IMR-90 (cell line): Measurements from ENCODE around the gene HDGFL1. TPM values are rescaled to one million over a fixed set of nuclear protein-coding genes. Genes with fewer than 3 reads are reported as not detected.

Experiments
- ATAC-seq: fragments of 200-7000 bp; cut with Tn5 transposase; 2 replicates; pipeline ENCODE4 v1.9.1; 2020; ENCODE audit warnings: low read depth, mild to moderate bottlenecking, moderate library complexity
- BruUV-seq: library from RNA; stranded (reverse); fragments of 400-500 nt; replicated peaks from 2 replicates; lab custom pipeline; 2021; lab: Mats Ljungman, UMichigan
- CTCF ChIA-PET: fragments of 300-600 bp; formaldehyde crosslinking; extraction: SDS; loops from one replicate; lab custom pipeline; 2021; ENCODE audit warnings: antibody characterized with exemption; lab: Yijun Ruan, JAX
- POLR2A ChIA-PET: fragments of 300-600 bp; sonication (Branson Sonifier 250); formaldehyde crosslinking; loops from one replicate; lab custom pipeline; 2022; ENCODE audit warnings: antibody characterized with exemption; ENCODE audit not compliant: unreplicated experiment; lab: Charles Lee
- DNase-seq: peaks from one replicate; pipeline ENCODE4 v3.0.0; 2013
- H2AFZ ChIP-seq: replicated peaks from 2 replicates; pipeline ENCODE3; 2013; ENCODE audit warnings: low read length, mild to moderate bottlenecking; ENCODE audit not compliant: poor library complexity
- H2AK5ac ChIP-seq: 2 replicates; pipeline ENCODE4 v1.6.1; 2013; ENCODE audit warnings: low read depth, low read length, inconsistent platforms
- H2AK9ac ChIP-seq: replicated peaks from 2 replicates; pipeline ENCODE3; 2013; ENCODE audit warnings: mild to moderate bottlenecking, low read depth, low read length, moderate library complexity; ENCODE audit not compliant: poor library complexity
- H2BK120ac ChIP-seq: 2 replicates; pipeline ENCODE4 v1.6.1; 2013; ENCODE audit warnings: low read depth, low read length, inconsistent platforms
- H2BK15ac ChIP-seq: 3 replicates; pipeline ENCODE4 v1.6.1; 2013; ENCODE audit warnings: low read depth, low read length, inconsistent platforms
- H2BK20ac ChIP-seq: 2 replicates; pipeline ENCODE4 v1.6.1; 2013; ENCODE audit warnings: low read depth, mild to moderate bottlenecking, inconsistent platforms, low read length, moderate library complexity
- H2BK5ac ChIP-seq: 2 replicates; pipeline ENCODE4 v1.6.1; 2013; ENCODE audit warnings: mild to moderate bottlenecking, low read depth, low read length, inconsistent platforms; ENCODE audit not compliant: poor library complexity, severe bottlenecking
- H3K14ac ChIP-seq: replicated peaks from 2 replicates; pipeline ENCODE4 v1.6.1; 2013; ENCODE audit warnings: low read depth, low read length, inconsistent platforms
- H3K18ac ChIP-seq: 2 replicates; pipeline ENCODE4 v1.6.1; 2013; ENCODE audit warnings: low read depth, low read length, control low read depth
- H3K23ac ChIP-seq: 2 replicates; pipeline ENCODE4 v1.6.1; 2013; ENCODE audit warnings: low read depth, low read length, inconsistent platforms
- H3K27ac ChIP-seq: 2 replicates; pipeline ENCODE4 v1.5.1; 2013; ENCODE audit warnings: mild to moderate bottlenecking, control low read depth, low read length; ENCODE audit not compliant: insufficient read depth
- H3K27me3 ChIP-seq: 2 replicates; pipeline ENCODE4 v1.6.1; 2013; ENCODE audit warnings: low read length; ENCODE audit not compliant: control insufficient read depth, insufficient read depth
- H3K36me3 ChIP-seq: 2 replicates; pipeline ENCODE4 v1.6.1; 2013; ENCODE audit warnings: low read length, mixed read lengths; ENCODE audit not compliant: control insufficient read depth, insufficient read depth
- H3K4ac ChIP-seq: 2 replicates; pipeline ENCODE4 v1.6.1; 2013; ENCODE audit warnings: low read depth, low read length, inconsistent platforms
- H3K4me1 ChIP-seq: 2 replicates; pipeline ENCODE4 v1.6.1; 2013; ENCODE audit warnings: low read length, mixed read lengths; ENCODE audit not compliant: control insufficient read depth, insufficient read depth
- H3K4me2 ChIP-seq: 2 replicates; pipeline ENCODE4 v1.6.1; 2013; ENCODE audit warnings: low read depth, mild to moderate bottlenecking, control low read depth, low read length, moderate library complexity
- H3K4me3 ChIP-seq: 2 replicates; pipeline ENCODE4 v1.5.1; 2013; ENCODE audit warnings: low read depth, mild to moderate bottlenecking, control low read depth, low read length, moderate library complexity; ENCODE audit not compliant: insufficient read depth
- H3K56ac ChIP-seq: 2 replicates; pipeline ENCODE4 v1.6.1; 2013; ENCODE audit warnings: low read length, inconsistent platforms; ENCODE audit not compliant: insufficient read depth; ENCODE audit errors: extremely low read depth
- H3K79me1 ChIP-seq, 2 experiments: 2 replicates each; pipeline ENCODE4 v1.6.1; 2013; ENCODE audit warnings: low read length in 2 of 2, inconsistent platforms in 1 of 2, low read depth in 1 of 2
- H3K9ac ChIP-seq: 2 replicates; pipeline ENCODE4 v1.6.1; 2013; ENCODE audit warnings: low read depth, low read length, control low read depth
- H3K9me1 ChIP-seq: 2 replicates; pipeline ENCODE4 v1.6.1; 2013; ENCODE audit warnings: low read length, inconsistent platforms; ENCODE audit not compliant: insufficient read depth
- H3K9me3 ChIP-seq: 2 replicates; pipeline ENCODE4 v1.6.1; 2013; ENCODE audit warnings: low read length; ENCODE audit not compliant: control insufficient read depth, insufficient read depth
- H4K20me1 ChIP-seq: 2 replicates; pipeline ENCODE4 v1.6.1; 2013; ENCODE audit warnings: low read length, inconsistent platforms; ENCODE audit not compliant: insufficient read depth
- H4K5ac ChIP-seq: 2 replicates; pipeline ENCODE4 v1.6.1; 2013; ENCODE audit warnings: mild to moderate bottlenecking, low read depth, low read length, control low read depth
- H4K8ac ChIP-seq, 2 experiments: 2 replicates each; pipeline ENCODE4 v1.6.1; 2013; ENCODE audit warnings: low read depth in 2 of 2, low read length in 2 of 2, control low read depth in 1 of 2, inconsistent platforms in 1 of 2
- H4K91ac ChIP-seq: 2 replicates; pipeline ENCODE4 v1.6.1; 2013; ENCODE audit warnings: low read depth, low read length, inconsistent platforms; ENCODE audit not compliant: insufficient read depth
- BHLHE40 ChIP-seq: fragments of 150-350 bp; IDR thresholded peaks from 2 replicates; pipeline ENCODE4 v1.6.1; 2016; ENCODE audit warnings: mild to moderate bottlenecking, low read depth, low read length
- CHD1 ChIP-seq: IDR thresholded peaks from 2 replicates; pipeline ENCODE4 v1.6.1; 2012; ENCODE audit warnings: low read depth, low read length, improper control_type of control experiment
- ELK1 ChIP-seq: fragments of 150-350 bp; IDR thresholded peaks from 2 replicates; pipeline ENCODE4 v1.6.1; 2016; ENCODE audit warnings: low read depth, mild to moderate bottlenecking, low read length, moderate library complexity, borderline replicate concordance
- FOS ChIP-seq: fragments of 150-350 bp; IDR thresholded peaks from 2 replicates; pipeline ENCODE4 v1.6.1; 2016; ENCODE audit warnings: low read depth, low read length
- MAFK ChIP-seq: IDR thresholded peaks from 2 replicates; pipeline ENCODE4 v1.6.1; 2012; ENCODE audit warnings: low read depth, low read length, improper control_type of control experiment
- MXI1 ChIP-seq: IDR thresholded peaks from 2 replicates; pipeline ENCODE4 v1.6.1; 2012; ENCODE audit warnings: low read depth, mild to moderate bottlenecking, low read length, moderate library complexity, borderline replicate concordance
- NFE2L2 ChIP-seq: fragments of 150-350 bp; IDR thresholded peaks from 2 replicates; pipeline ENCODE4 v1.6.1; 2016; ENCODE audit warnings: low read depth, mild to moderate bottlenecking, low read length
- POLR2A ChIP-seq: IDR thresholded peaks from 2 replicates; pipeline ENCODE4 v1.6.1; 2012; ENCODE audit warnings: mild to moderate bottlenecking, low read depth, low read length
- RAD21 ChIP-seq: IDR thresholded peaks from 2 replicates; pipeline ENCODE4 v1.6.1; 2012; ENCODE audit warnings: low read length, improper control_type of control experiment
- RFX5 ChIP-seq: IDR thresholded peaks from 2 replicates; pipeline ENCODE4 v1.8.0; 2012; ENCODE audit warnings: low read depth, mild to moderate bottlenecking, low read length, moderate library complexity
- SMC3 ChIP-seq: fragments of 150-350 bp; IDR thresholded peaks from 2 replicates; pipeline ENCODE4 v1.6.1; 2016; ENCODE audit warnings: low read depth, mild to moderate bottlenecking, antibody characterized with exemption, low read length, moderate library complexity
- USF2 ChIP-seq: fragments of 150-350 bp; IDR thresholded peaks from 2 replicates; pipeline ENCODE4 v1.6.1; 2017; ENCODE audit warnings: mild to moderate bottlenecking, antibody characterized with exemption, low read length, low read depth
- WGBS, 2 experiments: methylation state at CpG; one replicate each; pipeline versions ENCODE4 v1.1.5 to v1.1.7; 2013; ENCODE audit warnings: missing lambda C conversion rate in 2 of 2; ENCODE audit not compliant: insufficient read length in 1 of 2; ENCODE audit errors: extremely low coverage in 2 of 2; 5-methylcytosine and 5-hydroxymethylcytosine counted together
- dilution Hi-C: fragments of 300-500 bp; cut with HindIII; formaldehyde crosslinking; loops from one replicate; pipeline ENCODE4 v1.14.3; 2018; ENCODE audit warnings: low sequenced_read_pairs; ENCODE audit not compliant: unreplicated experiment
- in situ Hi-C: fragments of 300-500 bp; cut with MboI; formaldehyde crosslinking; loops from 3 replicates; pipeline ENCODE4 v1.14.3; 2019; ENCODE audit warnings: low sequenced_read_pairs, inconsistent platforms, mixed read lengths
- intact Hi-C: fragments of 100-400 bp; cut with micrococcal nuclease; formaldehyde crosslinking; loops from 2 replicates; pipeline ENCODE4 v1.10.0; 2022
- polyA plus RNA-seq, 3 experiments: library from polyadenylated mRNA; depleted of rRNA; stranded (reverse); fragments of >200 nt; gene quantifications; 2 replicates each; pipeline ENCODE4 v1.2.3, GENCODE V29; 2012; ENCODE audit warnings: low replicate concordance in 1 of 3
- total RNA-seq: library from RNA; depleted of rRNA; stranded (reverse); fragments of >200 nt; gene quantifications from 2 replicates; pipeline ENCODE4 v1.2.3, GENCODE V29; 2012

Gene HDGFL1
- total and polyA plus RNA-seq, 2 of the 4 experiments (the other 2 are of a cell fraction) = not detected

- Histone ChIP-seq H3K9me1 (no peaks in the 10 kb centered on the region), H2BK5ac (no peak overlapping the region), H3K9ac (no peak overlapping the region), H3K56ac (no peak overlapping the region), H3K27ac (no peak overlapping the region), H3K4me3 (no peak overlapping the region), H2AK5ac (no peak overlapping the region), H3K4me1 (no peaks in the 10 kb centered on the region), H3K18ac (no peak overlapping the region), H4K8ac (no peak overlapping the region), H3K4me2 (no peak overlapping the region), H2AFZ (no peak overlapping the region), H4K20me1 (no peaks in the 10 kb centered on the region), H3K23ac (no peak overlapping the region), H2BK20ac (no peak overlapping the region), H3K36me3 (no peaks in the 10 kb centered on the region), H3K4ac (no peak overlapping the region), H3K14ac (no peak overlapping the region), H3K27me3 (no peaks in the 10 kb centered on the region), H4K5ac (no peak overlapping the region), H2AK9ac (no peak overlapping the region), H2BK15ac (no peak overlapping the region), H2BK120ac (no peak overlapping the region), H3K9me3 (no peaks in the 10 kb centered on the region), H4K91ac (no peak overlapping the region), H3K79me1 (no peaks in the 10 kb centered on the region)
- DNase-seq = no peak
- POLR2A ChIA-PET = no interaction called here
- no CpG with 5 or more reads among the region's 4 CpGs for WGBS, 2 experiments
- intact Hi-C loops = no loop called here
- in situ Hi-C loops = no loop called here
- TF ChIP-seq MAFK (no peak), RAD21 (no peak), SMC3 (no peak), MXI1 (no peak), USF2 (no peak), FOS (no peak), POLR2A (no peak), RFX5 (no peak), NFE2L2 (no peak), CHD1 (no peak), ELK1 (no peak), BHLHE40 (no peak)
- dilution Hi-C loops = no loop called here
- no TSS peak for BruUV-seq
- ATAC-seq = no peak
- CTCF ChIA-PET = interaction anchor here (1.4 kb wide), 1 partner anchor 9 kb away, joined by 3 read pairs; no protein-coding TSS in a partner anchor
Measured at GRCh38 chr6:22536122-22536521, 33.2 kb upstream of the HDGFL1 start.
